Neuron (in vitro differentiated cells): Measurements from ENCODE around the gene KCNN1.
"Not testable (repeated sequence)": the region's sequence is repeated elsewhere in the genome, so short reads cannot be mapped to it uniquely, and the experiment has no call there.

Experiments
- H2AFZ ChIP-seq: one replicate; pipeline ENCODE4 v1.6.1; 2013; ENCODE audit warnings: low read depth, mild to moderate bottlenecking, inconsistent platforms, low read length, moderate library complexity
- H3K27me3 ChIP-seq: one replicate; pipeline ENCODE4 v1.6.1; 2013; ENCODE audit warnings: low read length; ENCODE audit not compliant: insufficient read depth
- H3K36me3 ChIP-seq: one replicate; pipeline ENCODE4 v1.6.1; 2013; ENCODE audit warnings: low read length; ENCODE audit not compliant: insufficient read depth
- H3K4me1 ChIP-seq: one replicate; pipeline ENCODE4 v1.6.1; 2013; ENCODE audit warnings: low read length; ENCODE audit not compliant: insufficient read depth
- H3K4me3 ChIP-seq: 2 replicates; pipeline ENCODE4 v1.5.1; 2013; ENCODE audit warnings: mild to moderate bottlenecking, low read length, moderate library complexity
- H3K9me3 ChIP-seq: one replicate; pipeline ENCODE4 v1.6.1; 2013; ENCODE audit warnings: low read length

KCNN1 gene

GRCh38 chr19:18021121-18021755 is 54.3 kb downstream of the KCNN1 start:
- no peaks in the 10 kb centered on the region for H3K9me3 ChIP-seq
- no peak overlapping the region for H3K4me3 ChIP-seq
- H3K36me3 ChIP-seq: no peaks in the 10 kb centered on the region
- H3K4me1 ChIP-seq: no peaks in the 10 kb centered on the region
- H2AFZ ChIP-seq: no peak overlapping the region
- H3K27me3 ChIP-seq: no peaks in the 10 kb centered on the region

- H3K9me3 ChIP-seq: no peaks in the 10 kb centered on the region
- no peaks in the 10 kb centered on the region for H3K4me1 ChIP-seq
- H3K4me3 ChIP-seq: no peak overlapping the region
- no peak overlapping the region for H2AFZ ChIP-seq
- H3K27me3 ChIP-seq: no peaks in the 10 kb centered on the region
- H3K36me3 ChIP-seq: no peaks in the 10 kb centered on the region
These were observed 56.8 kb downstream of the KCNN1 start for GRCh38 chr19:18023622-18024251.

GRCh38 chr19:18027151-18027550 is 60.2 kb downstream of the KCNN1 start:
- H3K27me3 ChIP-seq: no peaks in the 10 kb centered on the region
- no peak overlapping the region for H2AFZ ChIP-seq
- H3K4me1 ChIP-seq: no peaks in the 10 kb centered on the region
- no peak overlapping the region for H3K4me3 ChIP-seq
- H3K9me3 ChIP-seq: no peaks in the 10 kb centered on the region
- H3K36me3 ChIP-seq: no peaks in the 10 kb centered on the region

DNA sequence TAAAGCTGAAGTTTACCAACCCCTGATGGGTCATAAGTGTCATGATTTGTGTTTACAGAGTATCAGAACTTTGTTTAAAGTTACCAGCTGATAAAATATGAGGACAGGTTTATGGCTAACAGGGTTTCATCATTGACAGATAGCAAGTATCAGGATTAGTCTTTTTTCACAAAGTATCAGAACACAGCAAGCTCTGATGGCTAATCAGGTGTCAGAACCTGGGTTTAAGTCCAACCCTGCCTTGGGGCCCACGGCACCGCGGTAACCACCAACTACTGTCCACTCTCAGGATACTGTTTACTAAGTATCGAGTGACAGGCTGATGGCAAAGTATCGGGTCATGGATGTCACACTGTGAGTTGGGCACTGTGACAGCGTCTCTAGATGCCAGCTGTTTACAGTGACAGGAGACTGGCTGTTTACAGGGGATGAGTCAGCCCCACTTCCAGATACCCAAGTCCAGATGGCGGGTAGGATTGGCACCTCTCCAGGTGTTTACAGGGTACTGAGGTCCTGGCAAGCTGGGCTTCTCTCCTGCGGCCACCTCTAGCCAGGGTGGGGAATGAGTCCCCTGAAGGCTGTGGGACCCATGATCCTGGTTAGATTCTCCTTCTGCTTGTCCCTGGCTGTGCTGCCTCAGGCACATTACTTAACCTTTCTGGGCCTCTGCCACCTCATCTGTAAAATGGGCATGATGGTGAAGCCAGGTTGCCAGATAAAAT is 62.9 kb downstream of the KCNN1 start:
- Histone ChIP-seq H3K4me1 (no peaks in the 10 kb centered on the region), H2AFZ (no peak overlapping the region), H3K4me3 (no peak overlapping the region), H3K36me3 (no peaks in the 10 kb centered on the region), H3K27me3 (no peaks in the 10 kb centered on the region), H3K9me3 (no peaks in the 10 kb centered on the region)

DNA sequence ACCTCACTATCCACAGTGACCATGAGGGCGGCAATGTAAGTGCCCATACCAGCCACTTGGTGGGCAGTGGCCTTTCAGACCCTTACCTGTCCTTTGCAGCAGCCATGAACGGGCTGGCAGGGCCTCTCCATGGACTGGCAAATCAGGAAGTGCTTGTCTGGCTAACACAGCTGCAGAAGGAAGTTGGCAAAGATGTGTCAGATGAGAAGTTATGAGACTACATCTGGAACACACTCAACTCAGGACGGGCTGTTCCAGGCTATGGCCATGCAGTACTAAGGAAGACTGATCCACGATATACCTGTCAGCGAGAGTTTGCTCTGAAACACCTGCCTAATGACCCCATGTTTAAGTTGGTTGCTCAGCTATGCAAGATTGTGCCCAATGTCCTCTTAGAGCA is 64.5 kb downstream of the KCNN1 start:
- H3K4me1 ChIP-seq, H3K4me3 ChIP-seq, H2AFZ ChIP-seq, H3K36me3 ChIP-seq, H3K9me3 ChIP-seq, H3K27me3 ChIP-seq: not testable (repeated sequence)

DNA sequence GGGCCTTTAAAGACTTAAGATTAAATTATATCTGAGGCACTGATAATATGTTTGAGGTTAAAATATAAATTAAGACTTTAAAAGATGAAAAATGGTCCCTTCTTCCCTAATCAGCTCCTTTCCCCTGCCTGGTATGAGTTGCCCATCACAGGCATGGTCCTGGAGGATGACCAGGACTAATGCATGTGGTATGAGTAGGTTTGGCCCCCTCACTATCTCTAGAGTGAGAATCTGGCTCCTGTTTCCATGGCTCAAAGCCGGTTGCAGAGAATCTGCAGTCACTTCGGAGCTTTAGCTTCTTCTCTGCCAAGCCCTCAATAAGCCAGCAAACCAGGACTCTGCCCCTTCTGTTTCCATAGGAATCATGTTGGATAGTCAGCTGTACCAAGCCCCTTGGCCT is 65.2 kb downstream of the KCNN1 start:
- not testable (repeated sequence) for H3K36me3 ChIP-seq, H3K4me3 ChIP-seq, H2AFZ ChIP-seq, H3K9me3 ChIP-seq, H3K4me1 ChIP-seq, H3K27me3 ChIP-seq

DNA sequence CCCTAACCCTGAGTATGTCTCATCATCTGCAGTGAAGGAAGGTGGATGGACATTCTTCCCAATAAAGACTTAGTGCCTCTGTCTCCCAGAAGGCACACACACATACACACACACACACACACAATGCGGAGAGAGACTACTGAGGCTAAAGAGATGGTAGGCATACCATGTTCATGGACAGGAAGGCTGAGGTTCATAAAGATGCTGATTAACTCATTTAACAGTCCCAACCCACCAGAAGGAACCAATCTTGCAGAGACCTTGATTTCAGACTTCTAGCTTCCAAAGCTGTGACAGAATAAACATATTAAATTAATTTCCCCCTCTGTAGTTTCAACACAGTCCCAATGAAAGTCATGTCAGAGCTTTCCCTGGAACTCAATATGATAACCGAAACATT is 74.1 kb downstream of the KCNN1 start:
- peaks cover 3% of the 10 kb centered on the region for H3K27me3 ChIP-seq
- H2AFZ ChIP-seq: no peak overlapping the region
- H3K4me1 ChIP-seq: peaks cover 2% of the 10 kb centered on the region

DNA sequence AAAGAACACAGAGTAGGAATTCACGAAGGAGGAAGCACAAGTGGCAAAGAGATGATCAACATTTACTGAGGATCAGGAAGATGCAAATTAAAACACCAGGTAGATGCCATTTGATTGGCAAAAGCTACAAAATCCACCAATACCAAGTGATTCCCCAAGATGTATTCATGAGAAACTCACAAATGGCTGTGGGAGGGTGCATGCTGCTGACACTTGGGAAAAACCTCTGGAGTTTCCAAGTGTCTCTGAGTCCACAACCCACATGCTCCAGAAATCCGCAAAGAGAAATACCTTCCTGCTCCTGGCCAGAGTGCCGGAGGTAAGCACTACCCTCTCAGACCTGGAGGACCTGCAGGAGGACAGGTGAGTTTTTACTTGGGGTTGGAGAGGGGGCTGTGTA is 76.8 kb downstream of the KCNN1 start:
- H2AFZ ChIP-seq: no peak overlapping the region
- H3K4me1 ChIP-seq: peaks cover 2% of the 10 kb centered on the region
- no peaks in the 10 kb centered on the region for H3K36me3 ChIP-seq
- H3K27me3 ChIP-seq: peaks cover 3% of the 10 kb centered on the region
- no peak overlapping the region for H3K4me3 ChIP-seq
- no peaks in the 10 kb centered on the region for H3K9me3 ChIP-seq

More for the DNA sequence above, 74.1 kb downstream of the KCNN1 start:
- Histone ChIP-seq H3K9me3 (no peaks in the 10 kb centered on the region), H3K4me3 (no peak overlapping the region), H3K36me3 (no peaks in the 10 kb centered on the region)

GRCh38 chr19:18044825-18045304 is 78.0 kb downstream of the KCNN1 start:
- Histone ChIP-seq H3K36me3 (no peaks in the 10 kb centered on the region), H3K27me3 (peaks cover 3% of the 10 kb centered on the region), H3K4me1 (peaks cover 2% of the 10 kb centered on the region), H3K4me3 (no peak overlapping the region), H2AFZ (no peak overlapping the region), H3K9me3 (no peaks in the 10 kb centered on the region)

GRCh38 chr19:18045307-18046050 is 78.6 kb downstream of the KCNN1 start:
- Histone ChIP-seq H3K9me3 (no peaks in the 10 kb centered on the region), H3K36me3 (no peaks in the 10 kb centered on the region), H3K4me3 (no peak overlapping the region), H2AFZ (no peak overlapping the region), H3K4me1 (peaks cover 2% of the 10 kb centered on the region), H3K27me3 (peaks cover 3% of the 10 kb centered on the region)

- Histone ChIP-seq H3K36me3 (no peaks in the 10 kb centered on the region), H3K4me3 (no peak overlapping the region), H3K27me3 (no peaks in the 10 kb centered on the region), H2AFZ (no peak overlapping the region), H3K9me3 (no peaks in the 10 kb centered on the region), H3K4me1 (peaks cover 2% of the 10 kb centered on the region)
These were observed 79.3 kb downstream of the KCNN1 start for GRCh38 chr19:18046059-18046718.

- Histone ChIP-seq H2AFZ (no peak overlapping the region), H3K4me1 (peaks cover 2% of the 10 kb centered on the region)
These were observed 82.5 kb downstream of the KCNN1 start for GRCh38 chr19:18049385-18049784.

More at GRCh38 chr19:18049385-18049784, 82.5 kb downstream of the KCNN1 start:
- H3K36me3 ChIP-seq: no peaks in the 10 kb centered on the region
- no peaks in the 10 kb centered on the region for H3K27me3 ChIP-seq
- H3K9me3 ChIP-seq: no peaks in the 10 kb centered on the region
- no peak overlapping the region for H3K4me3 ChIP-seq
